Activated CD4-positive, CD25-positive, alpha-beta regulatory T cell (primary cell): ENCODE results near the gene MYLK2.

ENCODE experiments used
- DNase-seq, 4 experiments: peaks; one replicate each; lab custom pipeline; 2025; lab: John Stamatoyannopoulos, UW

Gene MYLK2

GRCh38 chr20:31835554-31835953, 16.4 kb downstream of the MYLK2 start:
- no peak for DNase-seq

GRCh38 chr20:31835977-31836852, 17.1 kb downstream of the MYLK2 start:
- no peak for DNase-seq

- no peak for DNase-seq
Measured at GRCh38 chr20:31836853-31837608, 17.9 kb downstream of the MYLK2 start.

- no peak for DNase-seq
Measured at GRCh38 chr20:31837896-31838397, 18.8 kb downstream of the MYLK2 start.

GRCh38 chr20:31838646-31839292, 19.6 kb downstream of the MYLK2 start:
- DNase-seq, result no peak

GRCh38 chr20:31839782-31840487, 20.8 kb downstream of the MYLK2 start:
- no peak for DNase-seq

GRCh38 chr20:31840906-31841816, 22.0 kb downstream of the MYLK2 start:
- DNase-seq, result no peak

- no peak for DNase-seq
Measured at GRCh38 chr20:31841928-31842327, 22.8 kb downstream of the MYLK2 start.

- no peak for DNase-seq
Measured at GRCh38 chr20:31842471-31843157, 23.5 kb downstream of the MYLK2 start.

- no peak for DNase-seq
Measured at GRCh38 chr20:31843288-31843687, 24.1 kb downstream of the MYLK2 start.

- DNase-seq, result no peak
Measured at GRCh38 chr20:31843881-31844280, 24.7 kb downstream of the MYLK2 start.

GRCh38 chr20:31844737-31845299, 25.7 kb downstream of the MYLK2 start:
- no peak for DNase-seq

GRCh38 chr20:31845300-31845863, 26.2 kb downstream of the MYLK2 start, which contains the start of gene FOXS1:
TSS of gene FOXS1 (minus strand) at chr20:31845604. CDS start at chr20:31845542, 62 bp downstream.
- DNase-seq, result no peak

GRCh38 chr20:31846793-31847138, 27.6 kb downstream of the MYLK2 start:
- DNase-seq, result no peak

GRCh38 chr20:31848088-31848999, 29.2 kb downstream of the MYLK2 start:
- no peak for DNase-seq

- DNase-seq, result no peak
Measured at GRCh38 chr20:31849306-31849930, 30.3 kb downstream of the MYLK2 start.

GRCh38 chr20:31851240-31851955, 32.2 kb downstream of the MYLK2 start:
- DNase-seq, result no peak
